Loucy (cell line): ENCODE measurements around the gene TBP.
"Not testable (repeated sequence)": the region's sequence is repeated elsewhere in the genome, so short reads cannot be mapped to it uniquely, and the experiment has no call there.

Experiments
- H2AFZ ChIP-seq: fragments of 200-600 bp; sonication (generic); 2 replicates; pipeline ENCODE4 v1.6.0; 2016; ENCODE audit warnings: antibody characterized with exemption, mild to moderate bottlenecking, low read length, moderate library complexity
- H3F3A ChIP-seq: fragments of 200-600 bp; 2 replicates; pipeline ENCODE4 v1.6.0; 2016; ENCODE audit warnings: antibody characterized with exemption, low read depth, mild to moderate bottlenecking
- H3K27me3 ChIP-seq: fragments of 200-600 bp; sonication (generic); 2 replicates; pipeline ENCODE4 v1.6.1; 2014; ENCODE audit warnings: low read length, mild to moderate bottlenecking; ENCODE audit not compliant: insufficient read depth, poor library complexity, severe bottlenecking
- H3K36me3 ChIP-seq: fragments of 200-600 bp; sonication (generic); 2 replicates; pipeline ENCODE4 v1.6.1; 2016; ENCODE audit warnings: low read length; ENCODE audit not compliant: insufficient read depth
- H3K4me1 ChIP-seq: fragments of 200-600 bp; sonication (generic); 2 replicates; pipeline ENCODE4 v1.5.1; 2014; ENCODE audit warnings: low read length, mild to moderate bottlenecking; ENCODE audit not compliant: insufficient read depth, poor library complexity, severe bottlenecking
- H3K4me2 ChIP-seq: fragments of 200-600 bp; sonication (generic); 2 replicates; pipeline ENCODE4 v1.6.0; 2014; ENCODE audit warnings: antibody characterized with exemption, low read length, low read depth, mild to moderate bottlenecking; ENCODE audit not compliant: poor library complexity, severe bottlenecking
- H3K4me3 ChIP-seq: fragments of 200-600 bp; sonication (generic); 2 replicates; pipeline ENCODE4 v1.5.1; 2014; ENCODE audit warnings: low read length, mild to moderate bottlenecking, mixed read lengths; ENCODE audit not compliant: poor library complexity, severe bottlenecking
- H3K79me2 ChIP-seq: fragments of 200-600 bp; sonication (generic); 2 replicates; pipeline ENCODE4 v1.6.1; 2014; ENCODE audit warnings: low read length; ENCODE audit not compliant: insufficient read depth
- H3K9ac ChIP-seq: fragments of 200-600 bp; sonication (generic); 2 replicates; pipeline ENCODE4 v1.6.0; 2014; ENCODE audit warnings: mild to moderate bottlenecking, low read depth, low read length, moderate library complexity; ENCODE audit not compliant: poor library complexity, severe bottlenecking
- H3K9me2 ChIP-seq: fragments of 200-600 bp; sonication (generic); replicated peaks from 2 replicates; pipeline ENCODE4 v1.6.1; 2016; ENCODE audit warnings: low read depth, low read length, mixed read lengths
- H3K9me3 ChIP-seq: fragments of 200-600 bp; sonication (generic); 2 replicates; pipeline ENCODE4 v1.6.1; 2014; ENCODE audit warnings: mild to moderate bottlenecking, antibody characterized with exemption, low read length, low read depth; ENCODE audit not compliant: insufficient read depth
- H4K20me1 ChIP-seq: fragments of 200-600 bp; sonication (generic); 2 replicates; pipeline ENCODE4 v1.6.0; 2014; ENCODE audit warnings: antibody characterized with exemption, low read length, mild to moderate bottlenecking; ENCODE audit not compliant: insufficient read depth, poor library complexity, severe bottlenecking

TBP gene

GRCh38 chr6:170616020-170616554 lies 61.9 kb downstream of the TBP start:
- H3K79me2 ChIP-seq, H4K20me1 ChIP-seq, H3K4me2 ChIP-seq, H3K27me3 ChIP-seq, H3K9me3 ChIP-seq, H3K4me3 ChIP-seq, H3F3A ChIP-seq, H2AFZ ChIP-seq, H3K4me1 ChIP-seq, H3K36me3 ChIP-seq, H3K9me2 ChIP-seq, H3K9ac ChIP-seq: not testable (repeated sequence)
